Measurements from ENCODE around the gene PPARD. TPM values are rescaled to one million over a fixed set of nuclear protein-coding genes. Genes with fewer than 3 reads are reported as not detected.

Gene PPARD
- total and polyA plus RNA-seq, 2 of the 13 experiments (the other 11 are each of a cell fraction or from before 2014, with no cell fraction given): 6.1 to 13.3 TPM

- peak; percentile 31; the same call in 1 of the 2 replicates for TF ChIP-seq GABPA (IDR thresholded peaks at IDR 0.05; ENCODE audit: low read depth, low read length)
- peak; percentile 72 for TF ChIP-seq GABPA (CRISPR knock-in tag; IDR thresholded peaks at IDR 0.05; ENCODE audit: low read depth)
- TF ChIP-seq KDM5B (CRISPR knock-in tag; IDR thresholded peaks at IDR 0.05; ENCODE audit: borderline replicate concordance): peak; percentile 88; the same call in 1 of the 2 replicates
- no peak; the same call in 1 of the 2 replicates for TF ChIP-seq AHDC1 (CRISPR knock-in tag; IDR thresholded peaks at IDR 0.05; ENCODE audit: borderline replicate concordance)
- TF ChIP-seq ZNF574 (CRISPR knock-in tag; IDR thresholded peaks at IDR 0.05): peak; percentile 76
- TF ChIP-seq MLLT10 (CRISPR knock-in tag; IDR thresholded peaks at IDR 0.05): no peak
- no peak for TF ChIP-seq NR0B2 (CRISPR knock-in tag; IDR thresholded peaks at IDR 0.05)
- TF ChIP-seq KIAA2018 (CRISPR knock-in tag; IDR thresholded peaks at IDR 0.05; ENCODE audit: borderline replicate concordance): 0 out of 2 replicates have a peak, but pooled peaks have one; percentile 56
- peak; percentile 64 for TF ChIP-seq BHLHE40 (IDR thresholded peaks at IDR 0.05; ENCODE audit: low read length)
- TF ChIP-seq THYN1 (CRISPR knock-in tag; IDR thresholded peaks at IDR 0.05; ENCODE audit: borderline replicate concordance, low read depth): 0 out of 2 replicates have a peak, but pooled peaks have one; percentile 70
These were observed at the start of gene PPARD (continued) for GRCh38 chr6:35342258-35343091.

Measured in HepG2 (cell line).